ENCODE measurements around the gene TBC1D30. TPM values are rescaled to one million over a fixed set of nuclear protein-coding genes. Genes with fewer than 3 reads are reported as not detected.

Gene TBC1D30
- total RNA-seq, 1 experiment from 2014 or later, result 8.9 TPM

- DNase-seq (ENCODE audit: low read depth, low spot score) (no peak), ATAC-seq (no peak)
- ChIA-PET CTCF (no interaction called here), POLR2A (no interaction called here)
- no peaks in the 10 kb centered on the region for H3K36me3 ChIP-seq (ENCODE audit: control insufficient read depth, insufficient read depth, low read length)
- no peaks in the 10 kb centered on the region for H3K9me3 ChIP-seq (ENCODE audit: control insufficient read depth, insufficient read depth, low read depth, low read length)
- no peaks in the 10 kb centered on the region for H3K4me1 ChIP-seq (ENCODE audit: control insufficient read depth, insufficient read depth, low read length)
- H3K27ac ChIP-seq (ENCODE audit: low read length), result no peak overlapping the region
- H3K4me3 ChIP-seq (ENCODE audit: low read depth in 2 of 2, low read length in 2 of 2), result no peak overlapping the region
- in situ Hi-C loops (cut with HindIII; ENCODE audit: low pct_unique_long_range_greater_than_20kb, low sequenced_read_pairs), result no loop called here
- intact Hi-C loops (cut with micrococcal nuclease; ENCODE audit: unreplicated experiment), result loop anchor here (5.0 to 10.0 kb wide), 3 partner anchors 215 to 1222 kb away; no protein-coding TSS in a partner anchor
- TF ChIP-seq REST (IDR thresholded peaks at IDR 0.05; ENCODE audit: insufficient read depth in 1 of 2, low read depth in 2 of 2, low read length in 1 of 2), result no peak
- TF ChIP-seq SIN3A (IDR thresholded peaks at IDR 0.05; ENCODE audit: borderline replicate concordance, insufficient read depth, low read depth, low read length), result no peak
- TF ChIP-seq CTCF (IDR thresholded peaks at IDR 0.05), result no peak
- TF ChIP-seq TCF7L2 (IDR thresholded peaks at IDR 0.05; ENCODE audit: low read depth, low read length), result no peak
- no peak for TF ChIP-seq POLR2AphosphoS5 (IDR thresholded peaks at IDR 0.05; ENCODE audit: low read depth, low read length)
- peaks cover 5% of the 10 kb centered on the region; the same call in 1 of the 2 replicates for H3K27me3 ChIP-seq (ENCODE audit: control insufficient read depth, insufficient read depth, low read length)
- no TSS peak for BruUV-seq (replicated peaks)
Measured at GRCh38 chr12:64892561-64892960, 68.1 kb downstream of the TBC1D30 start.

- BruUV-seq (replicated peaks), result no TSS peak
- peaks cover 5% of the 10 kb centered on the region; the same call in 1 of the 2 replicates for H3K27me3 ChIP-seq (ENCODE audit: control insufficient read depth, insufficient read depth, low read length)
- CTCF ChIA-PET, result interaction anchor here (0.6 kb wide), 1 partner anchor 325 kb away, joined by 19 read pairs; no protein-coding TSS in a partner anchor
- in situ Hi-C loops (cut with HindIII; ENCODE audit: low pct_unique_long_range_greater_than_20kb, low sequenced_read_pairs) (no loop called here), intact Hi-C loops (cut with micrococcal nuclease; ENCODE audit: unreplicated experiment) (loop anchor here (5.0 to 10.0 kb wide), 3 partner anchors 213 to 1221 kb away; no protein-coding TSS in a partner anchor)
- H3K27ac ChIP-seq (ENCODE audit: low read length), result no peak overlapping the region
- TF ChIP-seq CTCF (IDR thresholded peaks at IDR 0.05) (no peak), REST (IDR thresholded peaks at IDR 0.05; ENCODE audit: insufficient read depth in 1 of 2, low read depth in 2 of 2, low read length in 1 of 2) (no peak), TCF7L2 (IDR thresholded peaks at IDR 0.05; ENCODE audit: low read depth, low read length) (no peak), SIN3A (IDR thresholded peaks at IDR 0.05; ENCODE audit: borderline replicate concordance, insufficient read depth, low read depth, low read length) (no peak), POLR2AphosphoS5 (IDR thresholded peaks at IDR 0.05; ENCODE audit: low read depth, low read length) (no peak)
- POLR2A ChIA-PET, result no interaction called here
- no peaks in the 10 kb centered on the region for H3K9me3 ChIP-seq (ENCODE audit: control insufficient read depth, insufficient read depth, low read depth, low read length)
- H3K4me3 ChIP-seq (ENCODE audit: low read depth in 2 of 2, low read length in 2 of 2), result no peak overlapping the region
- ATAC-seq (no peak), DNase-seq (ENCODE audit: low read depth, low spot score) (peak; percentile 20)
- no peaks in the 10 kb centered on the region for H3K4me1 ChIP-seq (ENCODE audit: control insufficient read depth, insufficient read depth, low read length)
- H3K36me3 ChIP-seq (ENCODE audit: control insufficient read depth, insufficient read depth, low read length), result no peaks in the 10 kb centered on the region
Measured at GRCh38 chr12:64893961-64894360, 69.5 kb downstream of the TBC1D30 start.

All from Panc1 (cell line).